GM13976 (cell line): Measurements from ENCODE around the gene ZDHHC1.

Source experiments
- DNase-seq: peaks from one replicate; pipeline ENCODE4 v3.0.0; 2012; ENCODE audit warnings: low spot score
- in situ Hi-C: fragments of 300-500 bp; cut with MboI; formaldehyde crosslinking; loops from one replicate; pipeline ENCODE4 v1.12.0; 2022; ENCODE audit warnings: low sequenced_read_pairs, mixed read lengths, inconsistent platforms; ENCODE audit not compliant: unreplicated experiment
- TF ChIP-seq, protein P1 (sequence below): IDR thresholded peaks from 2 replicates; pipeline ENCODE4 v1.5.1; 2012; ENCODE audit warnings: borderline replicate concordance, mild to moderate bottlenecking; ENCODE audit not compliant: insufficient read depth; ENCODE audit errors: extremely low read depth, missing control alignments, control extremely low read depth

Gene ZDHHC1

DNA sequence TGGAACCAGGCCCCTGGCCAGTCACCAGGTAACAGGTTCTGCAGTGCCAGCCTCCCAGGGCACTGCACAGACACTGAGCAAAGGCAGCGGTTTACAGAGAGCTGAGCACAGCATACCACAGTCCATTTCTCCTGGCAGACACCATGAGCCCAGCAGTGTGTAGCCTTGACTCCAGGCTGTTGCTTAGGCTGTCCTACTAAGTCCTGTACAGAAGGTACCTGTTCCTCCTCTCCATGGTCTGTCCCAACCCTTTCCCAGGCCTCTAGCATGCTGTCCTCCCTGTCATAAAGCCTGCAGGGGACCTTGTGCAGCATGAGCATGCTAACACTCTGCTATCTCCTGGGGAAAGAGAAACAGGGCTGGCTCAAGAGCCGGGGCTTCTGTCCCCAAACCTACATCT is 44.7 kb upstream of the ZDHHC1 start:
- TF ChIP-seq, protein P1, sequence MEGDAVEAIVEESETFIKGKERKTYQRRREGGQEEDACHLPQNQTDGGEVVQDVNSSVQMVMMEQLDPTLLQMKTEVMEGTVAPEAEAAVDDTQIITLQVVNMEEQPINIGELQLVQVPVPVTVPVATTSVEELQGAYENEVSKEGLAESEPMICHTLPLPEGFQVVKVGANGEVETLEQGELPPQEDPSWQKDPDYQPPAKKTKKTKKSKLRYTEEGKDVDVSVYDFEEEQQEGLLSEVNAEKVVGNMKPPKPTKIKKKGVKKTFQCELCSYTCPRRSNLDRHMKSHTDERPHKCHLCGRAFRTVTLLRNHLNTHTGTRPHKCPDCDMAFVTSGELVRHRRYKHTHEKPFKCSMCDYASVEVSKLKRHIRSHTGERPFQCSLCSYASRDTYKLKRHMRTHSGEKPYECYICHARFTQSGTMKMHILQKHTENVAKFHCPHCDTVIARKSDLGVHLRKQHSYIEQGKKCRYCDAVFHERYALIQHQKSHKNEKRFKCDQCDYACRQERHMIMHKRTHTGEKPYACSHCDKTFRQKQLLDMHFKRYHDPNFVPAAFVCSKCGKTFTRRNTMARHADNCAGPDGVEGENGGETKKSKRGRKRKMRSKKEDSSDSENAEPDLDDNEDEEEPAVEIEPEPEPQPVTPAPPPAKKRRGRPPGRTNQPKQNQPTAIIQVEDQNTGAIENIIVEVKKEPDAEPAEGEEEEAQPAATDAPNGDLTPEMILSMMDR, result no peak
- DNase-seq, result no peak
- in situ Hi-C loops, result no loop called here

- DNase-seq, result no peak
- in situ Hi-C loops, result no loop called here
- TF ChIP-seq, protein P1, result no peak
These were observed 43.9 kb upstream of the ZDHHC1 start for GRCh38 chr16:67460168-67460567.

DNA sequence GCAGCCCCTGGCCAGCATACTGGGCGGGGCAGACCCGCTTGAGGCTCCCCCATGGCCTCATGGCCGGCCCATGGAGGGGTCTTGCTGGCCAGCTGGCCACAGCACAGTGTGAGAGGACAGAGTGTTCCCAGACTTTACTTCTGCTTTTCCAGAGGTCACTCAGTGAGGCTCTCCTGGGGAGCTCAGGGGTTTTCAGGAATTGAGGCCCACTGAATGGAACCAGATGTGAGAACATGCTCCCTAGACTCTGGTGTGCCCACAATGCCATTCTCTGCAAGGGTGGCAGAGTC is 43.5 kb upstream of the ZDHHC1 start:
- in situ Hi-C loops, result no loop called here
- TF ChIP-seq, protein P1, result no peak
- DNase-seq, result no peak

- TF ChIP-seq, protein P1, result no peak
- in situ Hi-C loops, result no loop called here
- no peak for DNase-seq
These were observed 43.0 kb upstream of the ZDHHC1 start for GRCh38 chr16:67459066-67459860.

DNA sequence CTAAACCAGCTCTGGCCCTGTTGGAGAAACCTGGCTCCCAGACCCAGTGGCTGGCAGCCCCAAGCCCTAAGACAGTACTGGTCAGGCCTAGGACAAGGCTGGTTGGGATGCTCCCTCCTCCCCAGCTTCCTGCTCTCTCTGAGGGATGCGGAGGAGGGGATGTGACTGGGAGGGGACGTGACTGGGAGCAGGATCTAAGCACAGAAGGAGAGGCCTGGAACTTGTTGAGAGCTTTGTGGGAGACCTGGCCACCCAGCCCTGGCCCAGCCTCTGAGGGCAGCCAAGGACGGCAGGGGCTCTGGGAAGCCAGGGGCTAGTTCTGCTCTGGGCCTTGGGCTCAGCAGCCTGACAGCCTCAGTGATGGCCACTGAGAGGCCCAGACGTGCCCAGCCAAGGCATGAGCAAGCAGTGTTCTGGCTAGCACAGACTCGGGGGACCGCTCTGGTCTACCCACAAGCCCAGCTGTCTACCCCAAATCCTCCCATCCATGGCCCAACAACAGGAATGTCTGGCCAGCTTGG is 41.9 kb upstream of the ZDHHC1 start:
- no peak for DNase-seq
- TF ChIP-seq, protein P1, result no peak
- in situ Hi-C loops, result no loop called here

DNA sequence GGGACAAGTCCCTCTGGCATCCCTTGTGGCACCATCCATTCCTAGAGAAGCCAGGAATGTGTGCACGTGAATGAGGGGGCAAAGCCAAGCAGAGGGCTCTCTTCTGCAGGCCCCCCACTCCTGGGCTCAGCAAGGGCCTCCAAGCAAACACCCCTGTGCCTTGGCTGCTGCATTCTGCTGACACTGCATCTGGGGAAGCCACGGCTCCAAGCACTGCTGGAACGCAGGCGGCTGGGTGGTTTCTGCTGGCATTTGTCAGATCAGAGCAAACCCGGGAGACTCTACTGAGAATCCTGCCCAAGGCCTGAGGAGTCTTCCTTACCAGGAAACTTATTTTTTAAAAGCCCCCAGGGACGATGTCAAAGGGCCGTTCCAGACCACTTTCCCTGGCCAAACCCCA is 41.3 kb upstream of the ZDHHC1 start:
- in situ Hi-C loops, result no loop called here
- DNase-seq, result no peak
- TF ChIP-seq, protein P1, result no peak

DNA sequence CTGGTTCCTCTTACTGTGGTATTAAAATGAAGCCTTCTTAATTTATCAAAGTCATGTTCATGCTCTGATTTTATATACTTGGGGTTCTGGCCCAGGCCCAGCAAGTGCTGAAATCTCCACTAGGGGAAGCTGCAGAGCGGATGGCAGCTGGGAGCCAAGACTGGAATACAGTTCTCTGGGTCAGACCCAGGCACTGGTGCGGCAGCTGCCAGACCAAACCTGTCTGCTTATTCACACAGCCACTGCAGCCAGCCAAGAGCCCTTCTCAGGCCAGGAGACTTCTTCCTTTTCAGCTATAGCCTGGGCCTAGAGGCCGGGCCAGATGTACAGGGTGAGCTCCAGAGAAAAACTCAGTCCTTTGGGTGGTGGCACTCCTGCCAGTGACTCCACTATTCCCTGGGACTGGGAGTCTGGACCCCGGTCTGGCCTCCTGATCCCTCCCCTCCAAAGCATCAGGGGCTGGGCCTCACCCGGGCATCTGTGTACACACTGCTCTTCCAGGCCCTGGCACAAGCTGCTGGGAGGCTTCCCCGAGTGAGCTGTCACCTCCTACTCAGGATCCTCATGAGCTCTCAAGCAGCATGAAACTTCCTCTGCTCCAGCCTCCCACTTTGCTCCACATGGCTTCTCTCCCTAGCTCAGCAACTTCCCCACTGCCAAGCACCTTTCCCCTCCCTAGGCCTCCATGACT is 40.3 kb upstream of the ZDHHC1 start:
- TF ChIP-seq, protein P1, result no peak
- in situ Hi-C loops, result no loop called here

More for the DNA sequence above, 40.3 kb upstream of the ZDHHC1 start:
- DNase-seq, result no peak
